MCF 10A (cell line): ENCODE results near the gene PHF21A. TPM values are rescaled to one million over a fixed set of nuclear protein-coding genes. Genes with fewer than 3 reads are reported as not detected.

Experiments
- BruUV-seq: library from RNA; stranded (reverse); fragments of 400-500 nt; replicated peaks from 2 replicates; lab custom pipeline; 2021; lab: Mats Ljungman, UMichigan
- CTCF ChIA-PET: fragments of 300-600 bp; sonication (Branson Sonifier 250); formaldehyde crosslinking; extraction: SDS; loops from one replicate; lab custom pipeline; 2021; ENCODE audit warnings: antibody characterized with exemption, inconsistent platforms; lab: Yijun Ruan, JAX
- POLR2A ChIA-PET: fragments of 300-600, 350-650 bp; sonication (Branson Sonifier 250); formaldehyde crosslinking; extraction: SDS; loops from one replicate; lab custom pipeline; 2020; ENCODE audit warnings: antibody characterized with exemption, inconsistent platforms; lab: Yijun Ruan, JAX
- DNase-seq: peaks from one replicate; pipeline ENCODE4 v3.0.0-alpha.2; 2018; ENCODE audit not compliant: unreplicated experiment
- H3K27ac Mint-ChIP-seq: one replicate; pipeline ENCODE4 v1.8.0; 2022; ENCODE audit warnings: mild to moderate bottlenecking, low read depth, mixed read lengths; ENCODE audit not compliant: unreplicated experiment
- H3K27me3 Mint-ChIP-seq: one replicate; pipeline ENCODE4 v1.8.0; 2022; ENCODE audit warnings: mixed read lengths; ENCODE audit not compliant: insufficient read depth, unreplicated experiment
- H3K36me3 Mint-ChIP-seq: one replicate; pipeline ENCODE4 v1.8.0; 2022; ENCODE audit warnings: mild to moderate bottlenecking, moderate library complexity, mixed read lengths; ENCODE audit not compliant: insufficient read depth, unreplicated experiment
- H3K4me1 Mint-ChIP-seq: one replicate; pipeline ENCODE4 v1.8.0; 2022; ENCODE audit warnings: mixed read lengths; ENCODE audit not compliant: insufficient read depth, unreplicated experiment
- H3K4me3 Mint-ChIP-seq: one replicate; pipeline ENCODE4 v1.8.0; 2022; ENCODE audit warnings: mild to moderate bottlenecking, moderate library complexity, mixed read lengths; ENCODE audit not compliant: unreplicated experiment
- H3K9me3 Mint-ChIP-seq: one replicate; pipeline ENCODE4 v1.8.0; 2022; ENCODE audit warnings: mixed read lengths; ENCODE audit not compliant: unreplicated experiment
- CTCF ChIP-seq: fragments of 200-600 bp; IDR thresholded peaks from one replicate; pipeline ENCODE4 v1.8.0; 2022; ENCODE audit warnings: antibody characterized with exemption, mild to moderate bottlenecking; ENCODE audit not compliant: unreplicated experiment
- intact Hi-C: fragments of 100-400 bp; cut with micrococcal nuclease; formaldehyde crosslinking; loops from 2 replicates; pipeline ENCODE4 v1.14.1; 2022
- total RNA-seq: library from RNA; stranded (reverse); gene quantifications from 2 replicates; pipeline ENCODE4 v1.2.3, GENCODE V29; 2022

PHF21A gene
- total RNA-seq, 1 experiment from 2014 or later, result 37.6 TPM

DNA sequence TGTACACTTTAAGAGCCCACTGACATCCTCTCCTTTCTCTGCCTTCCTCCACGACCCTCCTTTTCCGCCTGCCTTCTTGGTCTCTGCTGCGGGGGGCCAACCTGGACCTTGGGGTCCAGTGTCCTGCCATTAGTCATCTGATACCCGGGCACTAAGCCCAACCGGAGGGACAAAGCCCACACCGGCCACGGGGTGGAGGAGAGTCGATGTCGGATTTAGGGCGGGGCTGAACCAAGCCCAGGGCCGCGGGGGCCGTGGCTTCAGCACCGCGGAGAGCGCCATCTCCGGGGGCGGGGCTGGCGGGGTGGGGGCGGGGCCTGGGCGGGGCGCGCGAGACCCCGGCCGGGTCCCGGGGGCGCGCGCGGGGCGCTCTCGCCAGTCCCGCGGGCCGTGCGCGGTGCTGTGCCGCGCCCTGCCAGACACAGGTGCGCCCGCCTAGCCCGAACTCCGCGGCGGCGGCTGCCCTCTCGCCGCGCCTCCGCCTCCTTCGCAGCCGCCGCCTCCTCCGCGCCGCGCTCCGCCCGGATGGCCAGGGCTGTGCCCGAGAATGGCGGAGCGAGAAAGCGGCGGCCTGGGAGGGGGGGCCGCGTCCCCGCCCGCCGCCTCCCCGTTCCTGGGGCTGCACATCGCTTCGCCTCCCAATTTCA is 235.9 kb downstream of the PHF21A start, which contains the start of gene MAPK8IP1:
Gene MAPK8IP1, plus strand, starts transcription at position 378 of the 647 bp plus-strand sequence. Its CDS starts 170 bp downstream, at position 548.
- Mint-ChIP-seq H3K27me3 (no peaks in the 10 kb centered on the region), H3K36me3 (no peaks in the 10 kb centered on the region), H3K27ac (no peak within 1 kb of the TSS), H3K9me3 (no peaks in the 10 kb centered on the region), H3K4me1 (peaks cover 3% of the 10 kb centered on the region), H3K4me3 (peak within 1 kb of the TSS; percentile 38)
- intact Hi-C loops, result no loop called here
- ChIA-PET CTCF (no interaction called here), POLR2A (interaction anchor here (1.3 kb wide), 1 partner anchor 25 kb away, joined by 3 read pairs; no protein-coding TSS in a partner anchor)
- TF ChIP-seq CTCF, result no peak
- no TSS peak for BruUV-seq
- peak; percentile 39 for DNase-seq

- no peak for TF ChIP-seq CTCF
- no TSS peak for BruUV-seq
- ChIA-PET POLR2A (interaction anchor here (1.0 to 1.3 kb wide), 2 partner anchors 24 to 56 kb away, joined by 3 read pairs; no protein-coding TSS in a partner anchor), CTCF (interaction anchor here (2.1 kb wide), 1 partner anchor 12 kb away, joined by 9 read pairs; no protein-coding TSS in a partner anchor)
- Mint-ChIP-seq H3K27me3 (no peaks in the 10 kb centered on the region), H3K36me3 (no peaks in the 10 kb centered on the region), H3K27ac (no peak overlapping the region), H3K4me1 (peaks cover 10% of the 10 kb centered on the region), H3K4me3 (peak overlapping the region; percentile 38), H3K9me3 (no peaks in the 10 kb centered on the region)
- DNase-seq, result no peak
- intact Hi-C loops, result no loop called here
Measured at GRCh38 chr11:45884596-45885185, 236.6 kb downstream of the PHF21A start.

Other genes starting within 250 kb of the PHF21A start
- 1.8 and 2.2 TPM in 2 replicates for gene MAPK8IP1, start 235.8 kb downstream of the PHF21A start, total RNA-seq
- 1.0 and 1.3 TPM in 2 replicates for gene FREY1, start 214.2 kb downstream of the PHF21A start, total RNA-seq
- 28.1 and 30.2 TPM in 2 replicates for gene PEX16, start 203.6 kb downstream of the PHF21A start, total RNA-seq
- 0.52 and 0.91 TPM in 2 replicates for gene LARGE2, start 198.8 kb downstream of the PHF21A start, total RNA-seq
- gene CREB3L1, start 156.2 kb upstream of the PHF21A start, total RNA-seq, result not detected in 2 replicates
- gene DGKZ, start 226.0 kb upstream of the PHF21A start, total RNA-seq, result 52.8 and 57.9 TPM in 2 replicates